ENCODE measurements around the gene ACBD4. TPM values are rescaled to one million over a fixed set of nuclear protein-coding genes. Genes with fewer than 3 reads are reported as not detected.

The ACBD4 gene
- total and polyA plus RNA-seq, 2 of the 13 experiments (the other 11 are each of a cell fraction or from before 2014, with no cell fraction given), result 16.1 to 26.9 TPM

DNA sequence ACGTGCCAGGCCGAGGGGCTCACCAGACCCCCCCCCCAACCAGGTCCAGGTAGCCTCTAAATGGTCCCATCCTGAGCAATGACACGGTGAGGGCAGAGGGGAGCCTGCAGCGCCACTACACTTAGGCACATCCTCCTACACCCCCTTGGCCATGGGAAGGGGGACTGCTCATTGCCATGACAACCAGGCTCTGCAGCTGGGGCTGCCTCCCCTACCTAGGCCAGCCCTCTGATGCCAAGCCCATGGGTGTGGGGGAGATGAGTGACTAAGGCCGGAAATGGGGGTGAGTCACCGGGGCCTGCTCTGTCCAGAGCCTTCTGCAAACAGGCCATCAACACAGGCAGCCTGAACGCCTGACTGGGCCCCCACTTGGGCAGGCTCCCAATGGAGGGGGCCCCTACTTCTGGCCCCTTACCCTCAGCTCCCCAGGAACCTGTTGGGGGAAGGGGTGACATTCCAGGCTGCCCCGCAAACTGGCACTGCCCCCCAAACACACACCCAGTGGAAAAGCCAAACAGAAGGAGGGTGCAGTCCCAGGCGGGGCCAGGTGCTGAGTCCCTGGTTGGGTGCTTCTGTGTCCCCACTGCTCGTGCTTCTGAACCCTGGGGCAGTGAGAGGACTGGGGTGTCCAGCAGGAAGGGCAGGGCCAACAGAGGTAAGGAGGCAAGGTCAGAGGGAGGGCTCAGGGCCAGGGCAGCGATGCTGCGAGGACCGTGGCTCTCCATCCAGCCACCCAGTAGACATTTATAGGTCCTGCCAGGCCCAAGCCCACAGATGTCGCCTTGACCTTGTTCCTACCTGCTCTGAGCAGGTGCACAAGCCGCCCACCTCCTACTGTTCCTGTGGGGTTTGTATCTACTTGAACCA lies 11.3 kb upstream of the ACBD4 start (continued):
- TF ChIP-seq LCORL (IDR thresholded peaks at IDR 0.05) (no peak), LCORL (CRISPR knock-in tag; IDR thresholded peaks at IDR 0.05) (peak; percentile 82), SNAPC5 (CRISPR knock-in tag; IDR thresholded peaks at IDR 0.05; ENCODE audit: borderline replicate concordance) (no peak), NFATC3 (CRISPR knock-in tag; IDR thresholded peaks at IDR 0.05) (peak; percentile 92; the same call in 1 of the 2 replicates), NR2C2 (CRISPR knock-in tag; IDR thresholded peaks at IDR 0.05; ENCODE audit: borderline replicate concordance) (peak; percentile 62; the same call in 1 of the 2 replicates), KLF6 (CRISPR knock-in tag; IDR thresholded peaks at IDR 0.05) (0 out of 2 replicates have a peak, but pooled peaks have one; percentile 26), PLSCR1 (CRISPR knock-in tag; IDR thresholded peaks at IDR 0.05; ENCODE audit: borderline replicate concordance) (no peak), IKZF4 (CRISPR knock-in tag; IDR thresholded peaks at IDR 0.05; ENCODE audit: borderline replicate concordance, low read depth, not compliant biosample characterization) (peak; percentile 93), SALL2 (CRISPR knock-in tag; IDR thresholded peaks at IDR 0.05) (no peak), SNAPC2 (CRISPR knock-in tag; IDR thresholded peaks at IDR 0.05) (peak; percentile 24; the same call in 1 of the 2 replicates), SIX4 (CRISPR knock-in tag; IDR thresholded peaks at IDR 0.05) (no peak), CREB1 (IDR thresholded peaks at IDR 0.05) (0 out of 2 replicates have a peak, but pooled peaks have one; percentile 29), CREB1 (CRISPR knock-in tag; IDR thresholded peaks at IDR 0.05) (no peak), DMAP1 (CRISPR knock-in tag; IDR thresholded peaks at IDR 0.05) (0 out of 2 replicates have a peak, but pooled peaks have one; percentile 29), SNAI1 (CRISPR knock-in tag; IDR thresholded peaks at IDR 0.05; ENCODE audit: borderline replicate concordance) (0 out of 2 replicates have a peak, but pooled peaks have one; percentile 69), ZBTB46 (CRISPR knock-in tag; IDR thresholded peaks at IDR 0.05; ENCODE audit: borderline replicate concordance) (peak; percentile 99), RNF2 (conservative IDR thresholded peaks at IDR 0.05; ENCODE audit: low read depth) (0 out of 2 replicates have a peak, but pooled peaks have one; percentile 21), ZNF776 (CRISPR knock-in tag; IDR thresholded peaks at IDR 0.05) (peak; percentile 88; the same call in 1 of the 2 replicates)
- TF ChIP-seq, protein P1, sequence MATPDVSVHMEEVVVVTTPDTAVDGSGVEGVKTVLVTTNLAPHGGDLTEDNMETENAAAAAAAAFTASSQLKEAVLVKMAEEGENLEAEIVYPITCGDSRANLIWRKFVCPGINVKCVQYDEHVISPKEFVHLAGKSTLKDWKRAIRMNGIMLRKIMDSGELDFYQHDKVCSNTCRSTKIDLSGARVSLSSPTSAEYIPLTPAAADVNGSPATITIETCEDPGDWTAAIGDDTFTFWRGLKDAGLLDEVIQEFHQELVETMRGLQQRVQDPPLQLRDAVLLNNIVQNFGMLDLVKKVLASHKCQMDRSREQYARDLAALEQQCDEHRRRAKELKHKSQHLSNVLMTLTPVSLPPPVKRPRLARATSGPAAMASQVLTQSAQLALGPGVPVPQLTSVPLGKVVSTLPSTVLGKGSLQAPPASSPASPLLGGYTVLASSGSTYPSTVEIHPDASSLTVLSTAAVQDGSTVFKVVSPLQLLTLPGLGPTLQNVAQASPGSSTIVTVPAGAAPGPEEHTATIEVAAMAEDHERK (CRISPR knock-in tag; IDR thresholded peaks at IDR 0.05; ENCODE audit: low read depth), result no peak
- TF ChIP-seq, protein P2, sequence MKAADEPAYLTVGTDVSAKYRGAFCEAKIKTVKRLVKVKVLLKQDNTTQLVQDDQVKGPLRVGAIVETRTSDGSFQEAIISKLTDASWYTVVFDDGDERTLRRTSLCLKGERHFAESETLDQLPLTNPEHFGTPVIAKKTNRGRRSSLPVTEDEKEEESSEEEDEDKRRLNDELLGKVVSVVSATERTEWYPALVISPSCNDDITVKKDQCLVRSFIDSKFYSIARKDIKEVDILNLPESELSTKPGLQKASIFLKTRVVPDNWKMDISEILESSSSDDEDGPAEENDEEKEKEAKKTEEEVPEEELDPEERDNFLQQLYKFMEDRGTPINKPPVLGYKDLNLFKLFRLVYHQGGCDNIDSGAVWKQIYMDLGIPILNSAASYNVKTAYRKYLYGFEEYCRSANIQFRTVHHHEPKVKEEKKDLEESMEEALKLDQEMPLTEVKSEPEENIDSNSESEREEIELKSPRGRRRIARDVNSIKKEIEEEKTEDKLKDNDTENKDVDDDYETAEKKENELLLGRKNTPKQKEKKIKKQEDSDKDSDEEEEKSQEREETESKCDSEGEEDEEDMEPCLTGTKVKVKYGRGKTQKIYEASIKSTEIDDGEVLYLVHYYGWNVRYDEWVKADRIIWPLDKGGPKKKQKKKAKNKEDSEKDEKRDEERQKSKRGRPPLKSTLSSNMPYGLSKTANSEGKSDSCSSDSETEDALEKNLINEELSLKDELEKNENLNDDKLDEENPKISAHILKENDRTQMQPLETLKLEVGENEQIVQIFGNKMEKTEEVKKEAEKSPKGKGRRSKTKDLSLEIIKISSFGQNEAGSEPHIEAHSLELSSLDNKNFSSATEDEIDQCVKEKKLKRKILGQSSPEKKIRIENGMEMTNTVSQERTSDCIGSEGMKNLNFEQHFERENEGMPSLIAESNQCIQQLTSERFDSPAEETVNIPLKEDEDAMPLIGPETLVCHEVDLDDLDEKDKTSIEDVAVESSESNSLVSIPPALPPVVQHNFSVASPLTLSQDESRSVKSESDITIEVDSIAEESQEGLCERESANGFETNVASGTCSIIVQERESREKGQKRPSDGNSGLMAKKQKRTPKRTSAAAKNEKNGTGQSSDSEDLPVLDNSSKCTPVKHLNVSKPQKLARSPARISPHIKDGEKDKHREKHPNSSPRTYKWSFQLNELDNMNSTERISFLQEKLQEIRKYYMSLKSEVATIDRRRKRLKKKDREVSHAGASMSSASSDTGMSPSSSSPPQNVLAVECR (CRISPR knock-in tag; IDR thresholded peaks at IDR 0.05; ENCODE audit: borderline replicate concordance), result peak; percentile 2; the same call in 1 of the 2 replicates
